Fibroblast of peridontal ligament (primary cell): ENCODE measurements around the gene BAD.
A peak's percentile ranks its signal among the peaks of the same experiment; 100 is the strongest.
"Not testable (repeated sequence)": the region's sequence is repeated elsewhere in the genome, so short reads cannot be mapped to it uniquely, and the experiment has no call there.

ENCODE experiments used
- DNase-seq: peaks from one replicate; pipeline ENCODE4 v3.0.0-alpha.2; 2010; ENCODE audit errors: extremely low read depth

BAD gene

DNA sequence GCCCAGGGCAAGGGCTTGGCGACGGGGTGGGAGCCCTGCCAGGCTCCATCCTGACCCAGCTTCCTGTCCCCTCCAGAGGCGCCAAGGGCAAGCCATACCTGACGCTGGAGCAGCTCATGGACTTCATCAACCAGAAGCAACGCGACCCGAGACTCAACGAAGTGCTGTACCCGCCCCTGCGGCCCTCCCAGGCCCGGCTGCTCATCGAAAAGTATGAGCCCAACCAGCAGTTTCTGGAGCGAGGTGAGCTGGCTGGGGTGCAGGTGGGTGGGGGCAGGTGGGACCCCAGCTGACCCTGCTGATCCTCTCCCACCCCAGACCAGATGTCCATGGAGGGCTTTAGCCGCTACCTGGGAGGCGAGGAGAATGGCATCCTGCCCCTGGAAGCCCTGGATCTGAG is 28.2 kb downstream of the BAD start:
- no peak for DNase-seq

DNA sequence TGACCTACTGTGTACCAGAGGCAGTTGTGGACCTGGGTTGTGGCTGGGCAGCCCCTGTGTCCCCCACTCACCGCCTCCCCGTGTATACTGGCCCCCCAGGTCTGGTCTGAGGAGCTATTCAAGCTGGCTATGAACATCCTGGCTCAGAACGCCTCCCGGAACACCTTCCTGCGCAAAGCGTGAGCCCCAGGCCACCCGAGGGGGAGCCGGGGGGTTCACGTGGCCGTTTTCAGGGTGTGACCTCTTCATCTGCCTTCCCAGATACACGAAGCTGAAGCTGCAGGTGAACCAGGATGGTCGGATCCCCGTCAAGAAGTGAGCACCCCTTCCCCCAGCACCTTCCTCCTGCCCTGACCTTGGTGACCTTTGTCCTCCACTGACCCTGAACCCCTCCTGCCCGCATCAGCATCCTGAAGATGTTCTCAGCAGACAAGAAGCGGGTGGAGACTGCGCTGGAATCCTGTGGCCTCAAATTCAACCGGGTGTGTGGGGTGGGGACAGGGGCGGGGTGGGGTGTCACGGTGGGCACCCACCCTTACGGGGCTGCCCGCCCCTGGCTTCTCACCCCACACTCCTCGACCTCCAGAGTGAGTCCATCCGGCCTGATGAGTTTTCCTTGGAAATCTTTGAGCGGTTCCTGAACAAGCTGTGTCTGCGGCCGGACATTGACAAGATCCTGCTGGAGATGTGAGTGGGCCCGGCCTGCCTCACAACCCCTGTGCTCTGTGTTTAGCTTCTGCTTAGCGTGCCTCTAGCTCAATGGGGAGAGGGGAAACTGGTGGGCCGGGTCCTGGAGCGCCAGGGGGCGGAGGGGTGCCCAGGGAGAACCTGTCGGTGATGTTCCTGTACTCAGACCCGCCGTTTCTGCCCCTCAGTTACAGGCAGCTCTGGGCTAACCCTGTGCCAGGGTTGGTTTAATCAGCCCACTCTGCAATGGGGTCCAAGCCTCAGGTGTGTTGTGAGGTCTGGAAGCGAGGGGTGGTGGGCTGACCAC is 29.0 kb downstream of the BAD start:
- DNase-seq = no peak

DNA sequence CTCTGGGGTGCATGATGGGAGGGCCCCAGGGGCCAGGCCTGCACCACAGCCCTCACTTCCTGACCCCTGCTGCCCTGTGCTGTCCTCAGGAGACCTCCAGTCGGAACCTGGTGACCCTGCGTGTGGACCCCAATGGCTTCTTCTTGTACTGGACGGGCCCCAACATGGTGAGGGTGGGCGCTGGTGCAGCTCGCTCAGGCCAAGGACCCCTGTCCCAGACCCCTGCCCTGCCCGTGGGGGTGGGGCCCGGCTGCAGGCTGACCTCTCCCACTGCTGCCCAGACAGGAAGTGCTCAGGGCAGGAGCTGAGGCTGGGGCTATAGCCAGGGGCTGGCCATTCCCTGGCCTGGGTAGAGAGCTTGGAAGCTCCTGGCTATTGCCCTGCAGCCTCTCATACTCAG is 30.1 kb downstream of the BAD start:
- DNase-seq = no peak

DNA sequence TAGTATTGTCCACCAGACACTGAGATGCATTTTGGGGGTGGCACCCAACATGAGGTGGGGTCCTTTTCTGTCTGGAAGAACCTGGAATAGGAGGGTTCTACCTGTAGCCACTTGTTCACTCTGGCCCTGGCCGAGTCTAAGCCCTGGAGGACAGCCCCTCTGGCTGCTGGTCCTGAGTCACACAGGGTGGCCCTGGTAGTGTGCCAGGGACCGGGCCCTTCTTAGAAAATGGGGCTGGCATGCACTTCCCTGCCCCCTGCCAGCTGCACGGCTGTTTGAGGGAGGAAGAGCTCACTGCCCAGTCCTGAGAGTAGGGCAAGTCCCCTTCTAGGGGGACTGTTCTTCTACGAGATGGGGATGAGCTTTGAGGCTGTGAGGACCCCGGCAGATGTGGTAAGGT is 31.0 kb downstream of the BAD start:
- no peak for DNase-seq

DNA sequence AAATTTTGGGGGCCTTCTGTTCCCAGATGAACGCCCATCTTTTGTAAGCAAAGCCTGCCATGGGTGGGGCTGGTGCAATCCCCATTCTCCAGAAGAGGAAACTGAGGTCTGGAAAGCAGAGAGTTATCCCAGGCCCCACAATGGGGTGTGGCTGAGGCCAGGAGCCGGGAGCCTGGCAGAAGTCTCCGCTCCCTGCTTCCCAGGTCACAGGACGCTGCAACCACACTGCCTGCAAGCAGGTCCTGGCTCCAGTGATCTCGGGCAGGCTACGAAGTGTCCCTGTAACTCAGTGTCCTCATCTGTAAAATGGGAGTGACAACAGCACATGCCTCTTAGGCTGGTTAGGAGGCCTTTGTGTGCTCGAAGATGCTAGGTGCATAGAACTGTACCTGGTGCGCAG is 31.4 kb downstream of the BAD start:
- no peak for DNase-seq

DNA sequence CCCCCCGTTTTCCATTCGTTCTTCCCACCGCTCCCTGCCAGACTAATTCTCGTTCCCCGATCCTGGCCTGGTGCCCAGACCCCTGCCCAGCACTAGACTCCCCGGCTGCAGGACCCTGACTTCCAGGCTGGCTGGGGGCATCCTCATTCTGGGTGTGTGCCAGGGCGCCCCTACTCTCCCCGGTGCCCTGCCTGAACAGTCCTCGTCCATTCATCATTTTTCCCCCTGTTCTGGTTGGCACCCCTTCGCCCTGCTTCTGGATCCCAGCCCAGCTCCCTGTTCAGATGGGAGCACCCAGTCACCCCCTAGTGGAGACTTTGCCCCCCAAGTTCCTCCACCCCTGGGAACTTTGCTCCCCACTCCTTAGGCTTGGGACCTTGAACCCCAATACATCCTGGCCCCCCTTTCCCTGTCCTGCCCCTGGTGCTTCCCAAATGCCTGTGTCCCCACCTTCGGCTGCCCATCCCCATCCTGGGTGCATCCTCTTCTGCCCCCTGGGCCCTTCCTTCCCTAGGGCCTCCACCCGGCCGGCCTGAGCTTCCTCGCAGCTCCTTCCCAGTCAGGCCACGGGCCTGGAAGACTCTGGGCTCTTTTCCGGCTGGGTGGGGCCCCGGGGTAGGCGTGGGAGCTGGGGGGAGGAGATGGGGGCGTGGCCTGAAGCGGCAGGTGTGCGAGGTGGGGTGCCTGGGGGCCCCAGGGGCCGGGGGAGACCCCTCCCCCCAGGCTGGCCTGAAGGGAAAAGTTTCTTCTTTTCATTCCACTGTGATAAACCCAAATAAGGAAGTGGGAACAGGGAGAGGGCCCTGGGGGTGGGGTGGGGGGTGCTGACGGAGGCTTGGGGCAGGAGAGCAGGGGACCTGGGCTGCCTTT is 32.2 kb downstream of the BAD start:
- DNase-seq = no peak

DNA sequence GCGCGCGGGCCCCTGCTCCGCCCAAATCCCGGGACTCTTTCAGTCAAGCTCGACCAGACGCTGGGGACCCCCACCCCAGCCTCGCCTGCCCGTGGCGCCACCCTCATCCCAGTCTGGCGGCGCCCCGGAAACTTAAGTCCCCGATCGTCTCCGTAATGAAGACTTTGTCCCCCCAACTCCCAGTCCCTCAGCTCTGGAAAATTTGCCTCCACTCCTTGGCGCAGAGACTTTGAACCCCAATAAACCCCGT is 32.8 kb downstream of the BAD start:
- DNase-seq = no peak

DNA sequence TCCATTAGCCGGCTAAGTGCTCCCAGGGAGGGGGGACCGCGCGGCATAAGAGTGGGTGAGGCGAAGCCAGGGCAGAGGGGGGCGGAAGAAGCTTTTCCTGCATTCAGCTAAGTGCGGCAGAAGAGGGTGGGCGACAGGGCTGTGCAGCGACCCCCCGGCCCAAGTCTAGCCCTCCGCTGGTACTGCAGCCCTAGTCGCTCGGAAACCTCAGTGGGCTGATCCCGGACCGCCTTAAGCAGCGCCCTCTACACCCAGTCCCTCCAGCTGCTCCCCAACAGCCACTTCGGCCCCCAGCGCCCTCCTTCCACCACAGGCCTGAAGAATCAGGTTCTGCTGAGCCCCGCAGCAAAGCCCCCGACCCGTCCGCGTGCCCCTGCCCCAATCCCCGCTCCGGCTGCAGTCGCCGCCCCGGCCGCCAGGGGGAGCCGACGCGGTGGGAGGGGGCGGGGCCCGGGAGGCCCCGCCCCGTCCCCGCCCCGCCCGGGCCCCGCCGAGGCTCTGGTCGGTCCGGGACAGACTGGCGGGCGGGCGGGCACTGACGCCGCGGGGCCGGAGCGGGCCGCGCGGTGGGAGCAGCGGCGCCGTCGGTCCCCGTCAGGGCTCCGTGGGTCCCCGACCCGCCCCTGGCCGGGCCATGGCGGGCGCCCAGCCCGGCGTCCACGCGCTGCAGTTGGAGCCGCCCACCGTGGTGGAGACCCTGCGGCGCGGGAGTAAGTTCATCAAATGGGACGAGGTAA is 33.3 kb downstream of the BAD start, which contains the start of gene PLCB3:
TSS of gene PLCB3 (plus strand) at position 515 of the 737 bp plus-strand sequence. CDS start at position 635, 120 bp downstream.
- DNase-seq = no peak

DNA sequence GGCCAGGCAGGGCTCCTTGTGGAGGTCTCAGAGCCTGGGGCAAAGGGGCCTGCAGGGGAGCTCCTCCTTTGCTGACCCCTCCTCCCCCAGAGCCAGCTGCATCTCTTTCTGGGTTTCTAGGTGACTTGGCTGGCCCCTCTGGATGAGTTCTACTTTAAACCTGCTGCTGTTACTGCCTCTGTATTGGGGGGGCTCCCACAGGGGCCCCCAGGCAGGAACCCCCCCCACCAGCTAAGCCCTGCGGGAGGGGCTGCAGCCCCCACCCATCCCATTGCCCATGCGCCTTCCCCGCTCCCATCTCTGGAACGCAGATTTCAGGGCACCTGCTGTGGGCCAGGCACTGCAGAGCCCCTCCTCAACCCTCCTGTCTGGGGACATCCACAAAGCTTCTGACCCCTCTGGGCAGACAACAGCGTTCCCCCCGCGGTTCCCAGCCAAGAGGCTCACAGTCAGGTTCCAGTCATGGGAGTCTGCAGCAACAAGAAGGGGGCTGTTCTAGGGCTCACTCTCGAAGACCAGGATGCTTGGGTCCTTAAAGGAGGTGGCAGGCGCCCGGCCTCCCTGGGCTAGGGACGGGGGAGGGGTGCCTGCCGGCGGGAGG is 34.0 kb downstream of the BAD start:
- DNase-seq = no peak

DNA sequence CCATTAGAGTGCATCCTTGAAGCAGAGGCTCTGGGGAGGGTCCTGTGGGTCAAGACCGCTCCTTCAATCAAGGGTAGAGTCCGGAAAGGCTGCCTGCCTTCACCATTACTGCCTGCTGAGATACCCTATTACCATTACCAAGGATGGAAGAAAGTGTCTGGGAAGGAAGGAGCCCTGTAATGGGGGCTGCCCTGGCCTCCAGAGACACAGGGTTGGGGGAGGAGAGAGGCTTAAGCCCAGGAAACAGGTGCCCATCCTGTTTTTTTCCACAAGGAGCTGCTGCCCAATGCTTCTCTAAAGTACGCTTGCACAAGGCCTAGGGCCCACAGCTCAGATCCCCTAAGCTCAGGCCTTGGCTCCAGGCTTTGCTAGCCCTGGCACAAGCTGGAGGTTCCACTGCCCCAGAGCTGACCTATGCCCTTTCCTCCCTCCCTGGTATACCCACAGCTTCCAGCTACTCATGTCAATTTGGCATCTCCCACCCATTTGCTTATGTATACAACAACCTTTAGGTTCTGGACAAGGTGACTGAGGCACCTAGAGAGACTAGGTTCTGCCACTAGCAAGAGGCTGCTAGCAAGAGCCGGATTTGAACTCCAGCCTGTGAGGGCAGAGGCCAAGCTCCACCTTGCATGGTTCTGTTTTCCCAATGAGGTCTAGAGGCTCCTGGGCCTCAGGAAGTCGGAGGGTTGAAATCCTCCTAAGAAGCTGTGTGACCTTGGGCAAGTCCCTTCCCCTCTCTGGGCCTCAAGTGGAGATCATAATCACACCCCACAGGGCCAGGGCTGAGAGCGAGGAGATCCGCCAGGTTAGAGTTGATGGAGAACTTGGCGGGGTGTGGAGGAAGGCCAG is 34.7 kb downstream of the BAD start:
- no peak for DNase-seq

DNA sequence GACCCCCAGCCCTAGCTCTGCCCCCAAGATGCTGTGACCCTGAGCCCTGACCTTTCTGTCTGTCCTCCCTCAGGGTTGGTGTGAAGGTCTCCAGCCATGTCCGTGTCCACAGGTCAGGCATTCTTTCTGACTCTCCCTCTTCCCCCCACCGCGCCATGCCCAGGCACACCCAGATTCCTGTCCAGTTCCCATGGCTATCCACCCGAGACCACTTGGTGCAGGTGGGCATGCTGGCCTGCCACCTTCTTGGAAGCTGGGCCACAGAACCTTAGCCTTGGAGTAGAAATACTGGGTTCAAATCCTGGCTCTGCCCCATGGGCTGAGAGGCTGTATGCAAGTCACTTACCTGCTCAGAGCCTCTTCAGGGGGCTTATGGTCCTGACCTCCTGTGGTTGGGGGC is 35.4 kb downstream of the BAD start:
- DNase-seq = no peak

DNA sequence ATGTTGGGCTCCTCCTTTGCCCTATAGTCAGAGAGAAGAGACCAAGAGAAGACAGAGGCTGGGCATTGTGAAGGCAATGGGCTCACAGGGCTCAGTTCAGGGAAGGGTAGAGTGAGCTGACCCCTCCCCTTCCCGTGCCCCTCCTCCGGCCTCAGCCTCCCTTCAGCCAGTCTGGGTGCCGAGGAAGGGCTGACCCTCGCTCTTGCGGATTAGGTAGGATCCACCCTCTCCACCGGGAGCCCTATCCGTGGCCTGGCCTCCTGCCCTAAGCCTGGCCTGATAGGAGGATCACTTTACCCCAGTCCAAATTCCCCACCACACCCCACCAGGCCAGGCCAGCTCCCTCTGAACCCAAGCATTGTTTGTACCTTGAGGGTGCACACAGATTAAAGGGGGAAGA is 35.9 kb downstream of the BAD start:
- no peak for DNase-seq

DNA sequence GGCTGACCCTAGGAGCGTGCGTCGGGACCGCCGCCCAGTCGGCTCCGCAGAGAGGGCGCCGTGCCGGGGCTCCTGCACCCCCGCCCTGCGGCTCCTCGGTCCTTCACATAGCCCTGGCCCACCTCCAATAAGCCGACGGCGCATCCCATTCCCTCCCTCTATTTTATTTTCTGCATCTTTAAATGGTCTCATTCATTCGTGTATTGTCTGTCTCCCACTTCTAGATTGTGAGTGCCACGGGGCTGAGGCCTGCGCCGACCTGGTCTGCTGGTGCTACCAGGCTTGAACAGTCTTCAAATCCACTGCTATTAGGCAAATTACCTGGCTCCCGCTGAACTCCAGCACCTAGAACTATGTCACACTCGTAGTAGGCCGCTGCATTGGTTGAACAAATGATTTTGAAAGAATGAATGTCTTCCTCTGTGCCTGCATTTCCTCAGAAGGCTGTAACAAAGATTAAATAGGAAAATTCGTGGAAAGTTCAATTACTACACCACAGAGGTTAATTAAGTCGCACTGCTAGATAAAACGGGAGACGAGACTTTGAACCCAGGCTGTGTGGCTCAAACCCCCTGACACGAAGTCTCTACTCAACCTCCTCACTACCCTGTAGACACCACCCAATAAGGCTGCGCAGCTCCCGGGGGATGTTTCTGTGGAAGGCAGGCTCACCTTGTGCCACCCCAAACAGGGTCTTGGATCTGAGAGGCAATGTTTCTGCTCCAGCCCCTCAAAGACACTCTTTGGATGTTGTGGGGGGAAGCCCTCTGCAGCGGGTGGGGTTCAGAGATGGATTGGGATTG is 36.5 kb downstream of the BAD start:
- no peak for DNase-seq

DNA sequence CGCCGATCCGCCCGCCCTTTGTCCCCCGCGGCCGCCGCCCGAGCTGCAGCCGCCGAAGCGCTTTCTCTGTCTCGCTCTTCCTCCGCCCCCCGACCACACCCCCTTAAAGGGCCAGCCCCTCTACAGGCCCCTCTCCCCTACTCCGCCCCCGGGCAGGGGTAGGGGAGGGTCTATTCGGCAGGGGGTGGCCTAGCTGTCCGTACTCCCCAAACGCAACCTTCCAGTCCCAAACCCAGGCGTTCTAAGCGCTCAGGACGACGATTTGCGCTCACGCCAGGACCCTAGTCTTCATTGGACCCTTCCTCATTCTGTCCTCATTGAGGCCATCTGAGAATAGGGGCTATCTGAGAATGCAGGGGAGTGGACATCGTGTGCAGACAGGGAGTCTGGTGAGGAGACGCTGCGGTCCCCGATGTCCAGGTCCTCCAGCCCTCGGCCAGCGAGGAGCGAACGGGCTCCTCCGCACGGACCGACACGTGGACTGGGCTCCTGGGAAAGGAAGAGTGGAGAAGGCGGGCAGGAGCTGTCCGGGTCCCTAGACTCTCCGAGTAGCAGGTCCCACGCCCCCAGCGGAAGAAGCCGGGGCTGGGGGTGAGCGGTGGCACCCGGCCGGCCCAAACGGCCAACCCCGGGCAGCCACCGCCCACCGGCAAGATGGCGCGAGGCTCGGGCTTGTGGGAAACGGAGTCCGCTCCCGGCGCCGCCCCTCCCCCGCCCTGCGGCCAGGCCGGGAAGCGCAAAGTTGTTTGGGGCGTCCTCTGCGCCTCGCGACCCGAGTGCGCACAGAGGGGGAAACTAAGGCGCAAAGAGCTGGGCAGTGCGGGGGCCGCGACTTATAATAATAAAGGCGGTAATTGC is 37.4 kb downstream of the BAD start, which contains the start of gene PPP1R14B:
TSS of gene PPP1R14B (minus strand) at position 73 of the 858 bp plus-strand sequence. CDS start 270 bp downstream, outside the sequence.
- peak; percentile 68 for DNase-seq

DNA sequence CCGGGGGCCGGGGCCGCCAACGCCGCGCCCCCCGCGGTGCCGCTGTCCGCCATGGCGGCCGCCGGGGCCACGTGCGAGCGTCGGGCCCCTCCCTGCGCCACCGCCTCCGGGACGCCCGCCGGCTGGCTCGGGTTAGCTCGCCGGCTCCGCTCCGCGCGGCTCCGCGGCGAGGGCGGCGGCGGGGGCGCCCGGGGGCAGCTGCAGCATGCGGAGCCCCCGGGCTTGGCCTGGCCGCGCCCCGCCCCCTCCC is 37.9 kb downstream of the BAD start:
- not testable (repeated sequence) for DNase-seq

DNA sequence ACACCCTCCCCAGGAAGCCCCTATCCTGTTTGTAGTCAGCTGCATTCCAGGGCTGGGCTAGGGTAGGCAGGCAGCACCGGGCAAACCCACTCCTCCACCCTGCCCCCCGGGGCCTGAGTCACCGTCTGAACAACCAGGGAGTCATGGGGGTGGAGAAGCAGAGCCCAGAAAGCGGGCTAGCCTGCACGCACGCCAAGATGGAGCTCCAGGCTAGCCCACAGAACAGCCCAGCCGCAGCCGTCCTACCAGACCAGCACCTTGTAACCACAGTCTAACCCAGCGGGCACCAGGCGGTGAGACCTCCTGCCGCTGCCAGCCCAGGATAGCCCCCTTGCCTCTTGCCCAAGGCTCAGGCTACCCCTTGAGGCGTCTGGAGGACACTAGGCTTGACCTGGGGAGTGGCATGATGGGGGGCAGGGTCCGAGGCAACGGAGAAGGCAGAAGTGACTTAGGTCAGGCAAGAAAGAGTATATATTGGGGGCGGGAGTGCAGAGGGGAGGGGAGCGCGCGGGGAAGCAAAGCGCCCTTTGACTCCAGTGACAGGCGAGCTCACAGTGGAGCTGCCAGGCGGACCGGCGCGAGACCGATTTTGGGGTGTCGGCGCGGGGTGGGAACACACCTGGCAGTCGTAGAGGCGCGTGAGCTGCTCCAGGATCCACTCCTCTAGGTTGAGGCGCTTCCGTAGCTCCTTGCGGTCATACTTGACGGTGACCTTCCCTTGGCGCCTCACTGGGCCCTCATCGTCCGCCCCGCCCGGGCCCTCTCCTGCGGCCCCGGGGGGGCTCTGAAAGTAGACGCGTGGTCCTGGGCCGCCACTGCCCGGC is 38.5 kb downstream of the BAD start:
- DNase-seq = peak; percentile 77

DNA sequence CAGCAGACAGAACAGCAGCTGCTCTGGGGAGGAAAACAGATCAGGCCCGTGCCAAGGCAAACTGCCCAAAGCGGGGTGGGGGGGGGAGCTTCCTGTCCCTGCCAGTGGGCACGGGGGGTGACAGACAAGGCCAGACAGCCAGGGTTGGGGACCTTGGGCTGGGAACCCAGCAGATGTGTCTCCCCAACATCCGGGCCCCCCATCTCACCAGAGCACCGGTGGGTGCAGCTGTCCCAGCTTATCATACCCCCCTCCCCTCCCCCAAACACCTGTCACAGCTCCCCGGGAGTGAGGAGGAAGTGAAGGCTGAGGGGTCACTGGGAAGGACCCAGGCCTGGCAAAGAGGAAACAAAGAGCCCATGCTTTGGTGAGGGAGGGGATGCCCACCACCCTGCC is 39.1 kb downstream of the BAD start:
- no peak for DNase-seq

DNA sequence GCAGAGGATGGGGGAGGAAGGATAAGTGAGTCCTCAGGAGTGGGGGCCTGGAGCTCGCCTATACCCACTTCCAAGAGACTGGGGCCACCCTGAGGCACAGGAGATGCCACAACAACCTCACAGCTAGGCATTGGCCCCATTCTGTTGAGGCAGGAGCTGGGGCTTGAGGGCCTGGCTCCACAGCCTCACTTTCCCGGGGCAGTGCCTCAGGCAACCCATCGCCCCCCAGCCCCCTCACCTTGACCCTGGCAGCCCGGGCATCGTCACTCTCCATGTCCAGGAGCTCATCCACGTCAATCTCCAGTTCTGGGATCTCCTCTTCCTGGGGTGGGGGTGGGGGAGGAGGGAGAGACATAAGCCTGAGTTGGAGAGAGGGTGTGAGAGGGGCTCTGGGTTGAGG is 39.5 kb downstream of the BAD start:
- no peak for DNase-seq
